Measurements from ENCODE around the gene CGB7. TPM values are rescaled to one million over a fixed set of nuclear protein-coding genes. Genes with fewer than 3 reads are reported as not detected.
A peak's percentile ranks its signal among the peaks of the same experiment; 100 is the strongest.
"Not testable (repeated sequence)": the region's sequence is repeated elsewhere in the genome, so short reads cannot be mapped to it uniquely, and the experiment has no call there.

The CGB7 gene
- total RNA-seq, 1 donor from 2014 or later = 1.8 TPM

DNA sequence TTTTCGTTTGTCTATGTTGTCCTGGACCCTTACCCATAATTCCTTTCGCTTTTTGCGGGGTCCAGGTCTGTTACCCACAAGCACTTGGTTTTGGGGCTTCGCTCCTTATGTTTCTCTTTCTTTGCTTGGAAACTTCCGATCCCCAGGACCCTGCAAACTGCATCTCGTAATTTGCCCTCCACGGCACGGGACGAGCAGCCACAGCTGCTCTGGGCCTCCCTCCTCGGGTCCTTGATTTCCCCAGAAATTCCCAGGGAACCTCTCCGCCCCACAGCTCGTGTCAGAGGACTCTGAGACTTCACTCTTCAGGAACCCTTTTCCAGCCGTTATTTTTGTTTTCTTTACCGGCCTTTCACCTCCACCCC, 28.3 kb upstream of the CGB7 start:
- peak overlapping the region; percentile 66 for H3K4me3 ChIP-seq (ENCODE audit: low read depth, low read length)
- DNase-seq (ENCODE audit: low read depth) = no peak
- no peak for TF ChIP-seq CTCF (conservative IDR thresholded peaks at IDR 0.05; ENCODE audit: low read depth, low read length)

DNA sequence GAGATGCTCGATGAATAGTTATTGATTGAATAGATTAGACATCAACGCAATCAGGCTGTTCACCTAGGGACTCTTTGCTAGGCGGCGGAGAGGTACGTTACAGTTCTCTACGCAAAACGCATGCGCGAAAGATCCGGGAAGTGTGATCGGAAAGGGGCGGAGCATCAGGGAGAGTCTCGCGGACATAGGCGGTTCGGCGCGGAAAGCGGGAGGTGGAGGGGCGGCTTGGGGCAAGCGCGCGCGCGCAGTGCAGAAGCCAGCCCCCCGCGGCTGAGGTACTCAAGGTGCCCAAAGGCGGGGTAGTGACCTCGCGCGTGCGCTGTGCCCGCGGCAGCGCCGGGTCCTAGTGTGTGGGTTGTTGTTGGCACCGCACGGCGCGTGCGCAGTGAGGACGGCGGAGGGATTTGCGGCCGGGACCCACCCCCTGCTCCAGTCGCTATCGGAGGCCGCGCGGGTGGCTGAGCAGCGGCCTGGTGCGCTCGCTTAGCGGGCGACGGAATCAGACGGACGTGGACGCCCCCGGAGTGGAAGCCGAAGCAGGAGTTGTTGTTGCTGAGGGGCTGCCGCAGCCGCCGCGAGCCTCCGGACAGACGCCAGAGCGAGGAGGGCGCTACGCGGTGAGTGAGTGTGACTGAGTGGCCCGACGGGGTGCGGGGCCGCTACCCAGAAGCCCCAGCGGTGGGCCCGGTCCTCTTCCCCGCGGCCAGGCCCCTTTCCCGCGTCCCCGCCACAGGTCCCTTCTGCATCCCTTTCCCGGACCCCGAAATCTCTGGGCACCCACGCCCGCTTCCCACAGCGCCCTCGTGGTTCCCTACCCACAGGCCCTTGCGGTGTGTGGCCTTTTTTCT, 27.7 kb upstream of the CGB7 start, which contains the start of gene SNRNP70:
TSS of gene SNRNP70 (plus strand) at position 432 of the 848 bp plus-strand sequence. CDS start 964 bp downstream, outside the sequence.
- H3K4me3 ChIP-seq (ENCODE audit: low read depth, low read length) = peak within 1 kb of the TSS; percentile 66
- no peak for TF ChIP-seq CTCF (conservative IDR thresholded peaks at IDR 0.05; ENCODE audit: low read depth, low read length)
- peak; percentile 88 for DNase-seq (ENCODE audit: low read depth)

DNA sequence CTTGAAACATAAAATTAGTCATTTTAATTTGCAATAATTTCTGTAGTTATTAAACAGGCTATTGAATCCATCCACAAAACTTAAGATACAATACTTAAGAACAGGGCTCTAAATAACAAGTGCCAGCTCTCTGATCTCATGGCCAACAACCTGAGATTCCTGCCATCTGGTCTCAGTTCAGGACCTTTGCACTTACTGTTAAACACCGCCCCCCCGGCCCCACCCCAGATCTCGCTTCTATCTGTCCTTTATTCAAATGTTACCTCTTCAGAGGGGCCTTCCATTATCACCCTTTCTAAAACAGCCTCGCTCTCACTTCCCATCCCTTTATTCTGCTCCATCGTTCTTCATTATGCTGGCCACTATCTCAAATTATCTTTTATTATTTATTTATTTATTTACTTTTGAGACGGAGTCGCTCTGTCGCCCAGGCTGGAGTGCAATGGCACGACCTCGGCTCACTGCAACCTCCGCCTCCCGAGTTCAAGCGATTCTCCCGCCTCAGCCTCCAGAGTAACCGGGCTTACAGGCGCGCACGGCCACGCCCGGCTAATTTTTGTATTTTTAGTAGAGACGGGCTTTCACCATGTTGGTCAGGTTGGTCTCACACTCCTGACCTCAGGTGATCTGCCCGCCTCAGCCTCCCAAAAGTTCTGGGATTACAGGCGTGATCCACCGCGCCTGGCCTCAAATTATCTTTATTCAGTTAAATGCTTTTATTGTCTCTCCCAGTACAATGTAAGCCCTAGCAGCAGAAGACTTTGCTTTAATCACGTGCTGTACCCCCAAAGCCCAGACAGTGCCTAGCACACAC, 26.9 kb upstream of the CGB7 start:
- no peak for DNase-seq (ENCODE audit: low read depth)
- peak overlapping the region; percentile 66 for H3K4me3 ChIP-seq (ENCODE audit: low read depth, low read length)
- TF ChIP-seq CTCF (conservative IDR thresholded peaks at IDR 0.05; ENCODE audit: low read depth, low read length) = no peak

DNA sequence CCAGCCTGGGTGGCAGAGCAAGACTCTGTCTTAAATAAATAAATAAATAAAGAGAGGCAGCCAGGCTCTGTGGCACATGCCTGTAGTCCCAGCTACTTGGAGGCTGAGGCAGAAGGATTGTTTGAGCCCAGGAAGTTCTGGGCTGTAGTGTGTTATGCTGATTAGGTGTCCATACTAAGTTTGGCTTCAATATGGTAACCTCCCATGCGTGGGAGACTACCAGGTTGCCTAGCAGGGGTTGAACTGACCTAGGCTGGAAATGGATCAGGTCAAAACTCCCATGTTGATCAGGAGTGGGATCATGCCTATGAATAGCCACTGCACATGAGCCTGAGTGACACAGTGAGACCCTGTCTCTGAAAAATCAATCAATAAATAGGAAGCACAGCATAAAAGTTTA, 23.7 kb upstream of the CGB7 start:
- TF ChIP-seq CTCF (conservative IDR thresholded peaks at IDR 0.05; ENCODE audit: low read depth, low read length) = no peak
- no peak for DNase-seq (ENCODE audit: low read depth)
- H3K4me3 ChIP-seq (ENCODE audit: low read depth, low read length) = no peak overlapping the region

DNA sequence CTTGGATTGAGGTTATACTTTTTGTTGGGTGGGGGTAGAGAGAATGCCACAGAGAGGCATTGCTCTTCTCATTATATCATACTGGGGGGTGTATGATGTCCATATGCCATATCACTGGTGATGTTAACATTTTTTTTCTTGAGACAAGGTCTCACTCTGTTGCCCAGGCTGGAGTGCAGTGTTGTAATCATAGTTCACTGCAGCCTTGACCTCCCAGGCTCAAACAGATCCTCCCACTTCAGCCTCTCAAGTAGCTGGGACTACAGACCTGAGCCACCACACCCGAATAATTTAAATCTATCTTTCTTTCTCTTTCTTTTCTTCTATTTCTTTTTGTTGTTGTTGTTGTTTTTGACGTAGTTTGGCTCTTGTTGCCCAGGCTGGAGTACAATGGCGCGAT, 22.8 kb upstream of the CGB7 start:
- no peak overlapping the region for H3K4me3 ChIP-seq (ENCODE audit: low read depth, low read length)
- DNase-seq (ENCODE audit: low read depth) = no peak
- no peak for TF ChIP-seq CTCF (conservative IDR thresholded peaks at IDR 0.05; ENCODE audit: low read depth, low read length)

DNA sequence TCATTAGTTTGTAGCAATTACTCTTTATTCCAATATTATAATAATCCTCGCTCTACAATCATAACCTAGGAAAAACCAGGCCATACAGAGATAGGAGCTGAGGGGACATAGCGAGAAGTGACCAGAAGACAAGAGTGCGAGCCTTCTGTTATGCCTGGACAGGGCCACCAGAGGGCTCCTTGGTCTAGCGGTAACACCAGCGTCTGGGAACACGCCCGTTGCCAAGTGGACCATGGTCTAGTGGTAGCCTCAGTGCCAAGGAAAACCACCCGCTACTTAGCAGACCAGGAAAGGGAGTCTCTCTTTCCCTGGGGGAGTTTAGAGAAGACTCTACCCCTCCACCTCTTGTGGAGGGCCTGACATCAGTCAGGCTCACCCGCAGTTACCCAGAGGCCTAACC, 17.3 kb upstream of the CGB7 start:
- peak; percentile 62 for TF ChIP-seq CTCF (conservative IDR thresholded peaks at IDR 0.05; ENCODE audit: low read depth, low read length)
- not testable (repeated sequence) for DNase-seq (ENCODE audit: low read depth); H3K4me3 ChIP-seq (ENCODE audit: low read depth, low read length)

All from epithelial cell of proximal tubule (primary cell).